Colon (tissue), 2 donors: Measurements from ENCODE around the gene ADAMTS17.
"Not testable (repeated sequence)": the region's sequence is repeated elsewhere in the genome, so short reads cannot be mapped to it uniquely, and the experiment has no call there.

Experiments used
- FAIRE-seq: peaks from 2 replicates; lab custom pipeline; 2012; peaks lifted over from hg19 to GRCh38; lab: Jason Lieb, UNC
- donor health status: control.
- donor health status: control.

Gene ADAMTS17

GRCh38 chr15:99992611-99993231 is 349.1 kb downstream of the ADAMTS17 start:
- no peak for FAIRE-seq

GRCh38 chr15:99989095-99989494 is 352.7 kb downstream of the ADAMTS17 start:
- no peak for FAIRE-seq

- no peak for FAIRE-seq
Measured at GRCh38 chr15:99987701-99988100, 354.1 kb downstream of the ADAMTS17 start.

DNA sequence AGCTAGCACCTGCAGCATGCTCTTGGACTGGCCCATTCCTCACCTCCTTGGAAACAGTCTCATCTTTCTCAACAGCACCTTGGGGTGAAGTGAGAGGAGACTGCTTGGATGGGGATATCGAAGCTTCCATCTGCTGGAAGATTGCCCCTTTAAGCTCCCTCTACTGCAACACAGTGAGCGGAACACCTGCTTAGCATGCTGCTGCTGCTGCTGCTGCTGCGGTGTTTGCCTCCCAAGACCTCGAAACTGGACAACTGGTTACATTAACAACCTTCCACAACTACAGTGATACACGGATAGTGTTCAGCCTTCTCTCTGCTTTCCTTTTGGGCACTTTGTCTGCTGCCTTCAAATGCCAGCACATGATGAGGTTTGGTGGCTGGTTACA is 354.7 kb downstream of the ADAMTS17 start:
- no peak for FAIRE-seq

GRCh38 chr15:99986297-99987118 is 355.3 kb downstream of the ADAMTS17 start:
- FAIRE-seq = no peak

GRCh38 chr15:99985878-99986277 is 355.9 kb downstream of the ADAMTS17 start:
- no peak for FAIRE-seq

- FAIRE-seq = no peak
Measured at GRCh38 chr15:99984491-99985243, 357.1 kb downstream of the ADAMTS17 start.

- FAIRE-seq = no peak
Measured at GRCh38 chr15:99983886-99984286, 357.9 kb downstream of the ADAMTS17 start.

GRCh38 chr15:99983171-99983885 is 358.4 kb downstream of the ADAMTS17 start:
- no peak for FAIRE-seq

GRCh38 chr15:99982662-99983061 is 359.1 kb downstream of the ADAMTS17 start:
- no peak for FAIRE-seq

GRCh38 chr15:99981839-99982658 is 359.7 kb downstream of the ADAMTS17 start:
- no peak for FAIRE-seq

GRCh38 chr15:99981191-99981647 is 360.6 kb downstream of the ADAMTS17 start:
- no peak for FAIRE-seq

GRCh38 chr15:99980752-99981151 is 361.0 kb downstream of the ADAMTS17 start:
- FAIRE-seq = no peak

- not testable (repeated sequence) for FAIRE-seq
Measured at GRCh38 chr15:99979886-99980285, 361.9 kb downstream of the ADAMTS17 start.

GRCh38 chr15:99979371-99979770 is 362.4 kb downstream of the ADAMTS17 start:
- FAIRE-seq = no peak

DNA sequence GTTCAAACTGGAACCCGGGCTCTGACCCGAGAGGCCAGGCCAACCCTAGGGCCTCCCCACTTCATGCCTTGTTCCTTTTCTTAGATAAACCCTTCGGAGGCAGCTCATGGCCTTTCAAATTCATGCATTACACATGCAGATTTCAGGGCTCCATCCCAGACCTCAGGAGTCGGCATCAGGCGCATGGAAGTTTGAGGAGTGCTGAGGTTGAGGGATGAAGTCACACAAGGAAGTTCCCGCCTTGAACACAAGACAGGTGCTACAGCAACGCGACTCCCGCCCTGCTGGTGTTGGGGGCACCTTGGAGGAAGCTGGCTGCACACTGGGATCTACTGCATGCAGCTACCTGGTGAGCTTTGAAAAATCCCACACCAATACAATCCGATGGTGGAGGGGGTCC is 363.3 kb downstream of the ADAMTS17 start:
- no peak for FAIRE-seq

DNA sequence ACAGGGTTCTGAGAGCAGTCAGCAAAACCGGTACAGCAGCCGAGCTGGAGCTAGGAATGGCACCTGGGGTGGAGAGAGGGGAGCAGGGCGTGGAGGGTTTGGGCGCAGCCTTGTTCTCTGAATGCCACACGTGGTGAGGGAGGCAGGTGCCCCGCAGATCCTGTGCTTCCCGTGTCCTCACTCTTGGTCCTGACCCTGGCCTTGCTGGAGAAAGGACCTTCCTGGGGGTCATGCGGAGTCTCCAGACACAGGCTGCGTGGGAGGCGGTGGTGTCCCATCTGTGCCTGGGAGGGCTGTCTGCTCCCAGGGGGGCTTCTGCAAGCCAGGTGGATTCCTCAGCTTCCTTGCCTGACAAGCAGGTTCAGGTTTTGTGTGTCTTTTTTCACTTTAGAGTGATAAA is 363.8 kb downstream of the ADAMTS17 start:
- FAIRE-seq = no peak

DNA sequence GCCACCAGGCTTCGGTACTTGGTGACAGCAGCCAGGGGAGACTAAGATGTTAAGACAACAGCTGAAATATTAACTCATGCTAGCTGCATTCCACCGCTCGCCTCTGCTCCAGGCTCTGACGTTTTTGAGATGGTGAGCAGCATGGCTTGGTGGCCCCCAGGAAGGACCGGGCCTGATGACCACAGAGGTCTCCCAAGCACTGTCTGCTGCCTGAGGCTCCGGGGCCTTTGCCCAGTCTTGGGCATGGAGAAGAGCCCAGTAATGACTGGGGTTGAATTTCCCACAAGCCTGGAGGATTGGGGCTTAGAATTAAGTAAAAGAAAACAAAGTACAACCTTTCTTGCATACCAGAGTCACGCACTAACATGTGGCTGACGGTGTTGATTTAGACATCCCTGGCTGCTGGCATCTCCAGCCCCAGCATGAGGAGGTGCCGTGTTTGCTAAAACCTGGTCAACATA is 364.9 kb downstream of the ADAMTS17 start:
- no peak for FAIRE-seq

GRCh38 chr15:99976000-99976399 is 365.8 kb downstream of the ADAMTS17 start:
- no peak for FAIRE-seq

- FAIRE-seq = no peak
Measured at GRCh38 chr15:99974246-99974645, 367.5 kb downstream of the ADAMTS17 start.

DNA sequence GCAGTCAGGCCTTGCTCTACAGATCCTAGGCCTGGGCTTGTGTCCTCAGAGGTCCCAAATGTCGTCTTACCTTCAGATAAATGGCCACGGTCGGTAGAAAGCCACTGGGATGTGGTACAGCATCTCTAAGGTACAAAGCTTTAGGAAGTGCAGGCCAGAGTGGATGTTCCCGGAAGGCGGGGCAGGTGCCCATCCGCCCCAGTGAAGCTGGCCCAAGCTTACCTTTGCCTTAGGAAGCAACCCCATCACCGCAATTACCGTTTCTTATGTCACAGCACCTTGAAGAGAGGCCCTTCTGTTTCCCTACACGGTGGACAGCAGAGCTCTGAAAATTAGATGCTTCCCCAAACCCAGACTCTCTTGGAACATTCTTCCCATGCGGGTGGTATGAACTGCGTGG is 368.4 kb downstream of the ADAMTS17 start:
- no peak for FAIRE-seq
